ENCODE measurements around the gene TMEM240.
"Not testable (repeated sequence)": the region's sequence is repeated elsewhere in the genome, so short reads cannot be mapped to it uniquely, and the experiment has no call there.

The TMEM240 gene

GRCh38 chr1:1539310-1540089 lies 924 bp downstream of the TMEM240 start:
- DNase-seq = no peak

GRCh38 chr1:1538989-1539309 lies 1.5 kb downstream of the TMEM240 start:
- no peak for DNase-seq

- no peak for DNase-seq
These were observed 2.1 kb downstream of the TMEM240 start for GRCh38 chr1:1538334-1538733.

- DNase-seq = no peak
These were observed 2.7 kb downstream of the TMEM240 start for GRCh38 chr1:1537626-1538250.

- DNase-seq = no peak
These were observed 3.4 kb downstream of the TMEM240 start for GRCh38 chr1:1536938-1537546.

- DNase-seq = no peak
These were observed 4.1 kb downstream of the TMEM240 start for GRCh38 chr1:1536019-1536937.

GRCh38 chr1:1535201-1536018 lies 5.0 kb downstream of the TMEM240 start:
- no peak for DNase-seq

- no peak for DNase-seq
These were observed 5.8 kb downstream of the TMEM240 start for GRCh38 chr1:1534401-1535154.

GRCh38 chr1:1533894-1534291 lies 6.5 kb downstream of the TMEM240 start:
- not testable (repeated sequence) for DNase-seq

GRCh38 chr1:1533176-1533893 lies 7.1 kb downstream of the TMEM240 start:
- not testable (repeated sequence) for DNase-seq

- no peak for DNase-seq
These were observed 8.5 kb downstream of the TMEM240 start for GRCh38 chr1:1531947-1532346.

- no peak for DNase-seq
These were observed 10.5 kb downstream of the TMEM240 start for GRCh38 chr1:1529936-1530335.

- no peak for DNase-seq
These were observed 11.1 kb downstream of the TMEM240 start for GRCh38 chr1:1529321-1529720.

- DNase-seq = no peak
These were observed 11.8 kb downstream of the TMEM240 start for GRCh38 chr1:1528301-1529267.

GRCh38 chr1:1527092-1527816 lies 13.2 kb downstream of the TMEM240 start:
- DNase-seq = no peak

- DNase-seq = not testable (repeated sequence)
These were observed 13.9 kb downstream of the TMEM240 start for GRCh38 chr1:1526476-1526875.

GRCh38 chr1:1524750-1525383 lies 15.6 kb downstream of the TMEM240 start:
- not testable (repeated sequence) for DNase-seq

- DNase-seq = not testable (repeated sequence)
These were observed 16.8 kb downstream of the TMEM240 start for GRCh38 chr1:1523651-1524050.
